Activated T-helper 1 cell treated with anti-CD3 and anti-CD28 coated beads, Interleukin-12 subunit alpha, Interleukin-12 subunit beta, Interleukin-2, Interleukin-4 antibody, amounts not matched to agents 30 ng/mL and 10 ng/mL and 1 ng/mL, durations not matched to agents 14 hours and 24 hours and 36 hours (primary cell): ENCODE results near the gene THSD4. TPM values are rescaled to one million over a fixed set of nuclear protein-coding genes. Genes with fewer than 3 reads are reported as not detected.
"Not testable (repeated sequence)": the region's sequence is repeated elsewhere in the genome, so short reads cannot be mapped to it uniquely, and the experiment has no call there.

Experiments
- DNase-seq: peaks from one replicate; pipeline ENCODE4 v3.0.0; 2021; ENCODE audit warnings: low spot score
- H3K27ac Mint-ChIP-seq: one replicate; pipeline ENCODE4 v1.8.0; 2021; ENCODE audit warnings: mild to moderate bottlenecking, mixed read lengths
- H3K27me3 Mint-ChIP-seq: one replicate; pipeline ENCODE4 v1.8.0; 2022; ENCODE audit warnings: mild to moderate bottlenecking, moderate library complexity, mixed read lengths; ENCODE audit not compliant: insufficient read depth
- H3K36me3 Mint-ChIP-seq: one replicate; pipeline ENCODE4 v1.8.0; 2021; ENCODE audit warnings: low read depth, mixed read lengths
- H3K4me1 Mint-ChIP-seq: one replicate; pipeline ENCODE4 v1.8.0; 2021; ENCODE audit warnings: low read depth, mixed read lengths
- H3K4me3 Mint-ChIP-seq: one replicate; pipeline ENCODE4 v1.8.0; 2021; ENCODE audit warnings: mild to moderate bottlenecking, moderate library complexity, mixed read lengths
- H3K9me3 Mint-ChIP-seq: one replicate; pipeline ENCODE4 v1.8.0; 2021; ENCODE audit warnings: mixed read lengths
- intact Hi-C: fragments of 100-400 bp; cut with micrococcal nuclease; formaldehyde crosslinking; loops from one replicate; pipeline ENCODE4 v1.15.1; 2024
- total RNA-seq: library from RNA; stranded (reverse); gene quantifications from 2 replicates; pipeline ENCODE4 v1.2.3, GENCODE V29; 2022

The THSD4 gene
- total RNA-seq, 1 donor from 2014 or later, result not detected

DNA sequence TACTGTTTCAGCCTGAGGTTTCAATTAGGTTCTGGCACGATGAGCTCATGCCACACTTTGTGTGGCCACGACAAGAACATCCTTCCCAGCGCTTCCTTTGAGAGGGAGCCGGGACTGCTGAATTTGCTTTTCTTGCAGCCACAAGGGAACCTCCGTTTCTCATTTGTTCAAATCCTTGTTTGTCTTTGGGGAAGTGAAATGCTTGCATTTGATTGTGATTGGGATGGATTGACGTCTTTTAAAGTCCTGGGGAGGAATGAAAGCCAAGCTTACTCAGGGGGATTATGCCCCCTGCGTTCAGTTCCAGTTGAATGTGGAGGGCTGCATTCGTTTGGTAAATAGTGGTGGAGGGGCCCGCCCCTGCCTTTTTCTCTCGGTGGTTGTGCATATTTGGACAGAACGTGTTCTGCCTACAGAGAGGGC is 277.6 kb downstream of the THSD4 start:
- Mint-ChIP-seq H3K27ac (no peak overlapping the region), H3K27me3 (peaks cover 11% of the 10 kb centered on the region), H3K4me3 (no peak overlapping the region), H3K9me3 (no peaks in the 10 kb centered on the region), H3K36me3 (no peaks in the 10 kb centered on the region), H3K4me1 (no peaks in the 10 kb centered on the region)
- intact Hi-C loops, result no loop called here
- no peak for DNase-seq

GRCh38 chr15:71393383-71393782 is 278.1 kb downstream of the THSD4 start:
- intact Hi-C loops, result no loop called here
- Mint-ChIP-seq H3K4me1 (no peaks in the 10 kb centered on the region), H3K27me3 (peaks cover 6% of the 10 kb centered on the region), H3K9me3 (no peaks in the 10 kb centered on the region), H3K4me3 (no peak overlapping the region), H3K27ac (no peak overlapping the region), H3K36me3 (no peaks in the 10 kb centered on the region)
- DNase-seq, result no peak

- H3K4me1 Mint-ChIP-seq, result no peaks in the 10 kb centered on the region
- intact Hi-C loops, result no loop called here
- no peak for DNase-seq
- no peaks in the 10 kb centered on the region for H3K36me3 Mint-ChIP-seq
- H3K27ac Mint-ChIP-seq, result no peak overlapping the region
- H3K9me3 Mint-ChIP-seq, result no peaks in the 10 kb centered on the region
- H3K27me3 Mint-ChIP-seq, result no peaks in the 10 kb centered on the region
- H3K4me3 Mint-ChIP-seq, result no peak overlapping the region
Observed at GRCh38 chr15:71396536-71397125, 281.4 kb downstream of the THSD4 start.

DNA sequence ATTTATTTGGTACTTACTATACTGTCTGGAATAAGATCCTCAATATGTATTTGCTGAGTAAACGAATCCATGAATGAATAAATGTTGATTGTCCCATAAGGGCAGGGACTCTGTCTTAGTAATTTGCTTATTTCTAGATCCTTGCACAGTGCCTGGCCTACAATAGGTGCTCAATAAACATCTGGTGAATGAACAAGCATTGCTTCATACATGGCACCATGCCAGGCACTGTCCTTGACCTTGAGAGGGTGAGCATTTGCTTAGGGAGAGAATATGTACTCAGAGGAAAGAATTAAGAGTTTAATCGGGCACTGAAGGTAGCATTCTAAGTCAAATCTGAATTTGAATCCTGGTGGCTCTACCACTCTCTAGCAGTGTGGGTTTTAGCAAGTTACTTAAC is 282.1 kb downstream of the THSD4 start:
- Mint-ChIP-seq H3K4me3 (no peak overlapping the region), H3K36me3 (no peaks in the 10 kb centered on the region), H3K27ac (no peak overlapping the region), H3K4me1 (no peaks in the 10 kb centered on the region), H3K27me3 (no peaks in the 10 kb centered on the region), H3K9me3 (no peaks in the 10 kb centered on the region)
- DNase-seq, result no peak
- intact Hi-C loops, result no loop called here

DNA sequence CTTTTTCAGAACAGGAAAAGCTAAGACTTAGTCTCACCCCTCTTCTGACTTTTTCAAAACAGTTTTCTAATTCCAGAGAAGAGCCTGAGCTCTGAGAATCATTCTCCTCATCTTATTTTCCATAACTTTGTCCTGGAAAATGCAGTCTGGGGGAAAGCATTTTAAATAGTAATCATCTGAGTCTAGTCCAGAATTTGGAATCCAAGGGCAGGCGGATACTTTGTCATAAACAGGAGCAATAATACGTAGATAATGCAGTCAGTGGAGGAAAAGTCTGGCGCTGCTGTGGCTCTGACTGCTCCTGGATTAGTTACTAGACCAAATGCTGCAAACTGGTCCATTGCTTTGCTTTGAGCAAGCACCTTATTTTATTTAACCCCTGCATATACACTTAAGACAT is 285.0 kb downstream of the THSD4 start:
- no peaks in the 10 kb centered on the region for H3K9me3 Mint-ChIP-seq
- no peaks in the 10 kb centered on the region for H3K27me3 Mint-ChIP-seq
- H3K4me3 Mint-ChIP-seq, result no peak overlapping the region
- intact Hi-C loops, result no loop called here
- no peak overlapping the region for H3K27ac Mint-ChIP-seq
- no peaks in the 10 kb centered on the region for H3K4me1 Mint-ChIP-seq
- no peak for DNase-seq
- no peaks in the 10 kb centered on the region for H3K36me3 Mint-ChIP-seq

DNA sequence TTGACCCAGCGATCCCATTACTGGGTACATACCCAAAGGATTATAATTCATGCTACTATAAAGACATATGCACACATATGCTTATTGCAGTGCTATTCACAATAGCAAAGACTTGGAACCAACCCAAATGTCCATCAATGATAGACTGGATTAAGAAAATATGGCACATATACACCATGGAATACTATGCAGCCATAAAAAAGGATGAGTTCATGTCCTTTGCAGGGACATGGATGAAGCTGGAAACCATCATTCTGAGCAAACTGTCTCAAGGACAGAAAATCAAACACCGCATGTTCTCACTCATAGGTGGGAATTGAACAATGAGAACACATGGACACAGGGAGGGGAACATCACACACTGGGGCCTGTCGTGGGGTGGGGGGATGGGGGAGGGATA is 286.5 kb downstream of the THSD4 start:
- H3K27ac Mint-ChIP-seq, H3K4me1 Mint-ChIP-seq, H3K4me3 Mint-ChIP-seq, H3K9me3 Mint-ChIP-seq, intact Hi-C loops, DNase-seq, H3K27me3 Mint-ChIP-seq, H3K36me3 Mint-ChIP-seq: not testable (repeated sequence)

GRCh38 chr15:71409541-71409940 is 294.3 kb downstream of the THSD4 start:
- H3K9me3 Mint-ChIP-seq, result no peaks in the 10 kb centered on the region
- H3K27me3 Mint-ChIP-seq, result peaks cover 6% of the 10 kb centered on the region
- no peaks in the 10 kb centered on the region for H3K4me1 Mint-ChIP-seq
- no peak overlapping the region for H3K4me3 Mint-ChIP-seq
- DNase-seq, result no peak
- intact Hi-C loops, result no loop called here
- H3K36me3 Mint-ChIP-seq, result no peaks in the 10 kb centered on the region
- H3K27ac Mint-ChIP-seq, result no peak overlapping the region

DNA sequence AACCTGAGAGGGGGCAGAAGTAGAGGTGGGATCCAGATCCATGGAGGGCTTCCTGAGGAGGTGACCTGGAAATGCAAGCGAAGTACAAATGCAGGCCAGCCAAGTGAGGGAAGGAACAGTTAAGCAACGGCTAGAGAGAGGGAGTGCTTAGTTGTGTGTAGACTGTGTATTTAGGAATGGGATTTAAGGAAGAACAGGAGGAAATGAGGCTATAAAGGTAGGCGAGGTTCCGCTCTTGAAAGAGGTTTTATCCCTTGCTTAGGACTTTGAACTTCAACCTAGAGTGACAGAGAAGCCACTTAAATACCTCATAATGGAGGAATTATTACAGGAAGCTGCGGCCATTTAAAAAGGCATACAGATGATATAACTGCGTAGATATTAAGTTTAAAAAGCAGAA is 295.1 kb downstream of the THSD4 start:
- Mint-ChIP-seq H3K36me3 (no peaks in the 10 kb centered on the region), H3K9me3 (no peaks in the 10 kb centered on the region), H3K27me3 (peaks cover 6% of the 10 kb centered on the region), H3K4me1 (no peaks in the 10 kb centered on the region), H3K4me3 (no peak overlapping the region), H3K27ac (no peak overlapping the region)
- DNase-seq, result no peak
- intact Hi-C loops, result no loop called here

- peaks cover 6% of the 10 kb centered on the region for H3K27me3 Mint-ChIP-seq
- no peaks in the 10 kb centered on the region for H3K9me3 Mint-ChIP-seq
- DNase-seq, result no peak
- no peak overlapping the region for H3K4me3 Mint-ChIP-seq
- intact Hi-C loops, result no loop called here
- no peak overlapping the region for H3K27ac Mint-ChIP-seq
- H3K36me3 Mint-ChIP-seq, result no peaks in the 10 kb centered on the region
- H3K4me1 Mint-ChIP-seq, result no peaks in the 10 kb centered on the region
Observed at GRCh38 chr15:71411538-71412482, 296.5 kb downstream of the THSD4 start.

DNA sequence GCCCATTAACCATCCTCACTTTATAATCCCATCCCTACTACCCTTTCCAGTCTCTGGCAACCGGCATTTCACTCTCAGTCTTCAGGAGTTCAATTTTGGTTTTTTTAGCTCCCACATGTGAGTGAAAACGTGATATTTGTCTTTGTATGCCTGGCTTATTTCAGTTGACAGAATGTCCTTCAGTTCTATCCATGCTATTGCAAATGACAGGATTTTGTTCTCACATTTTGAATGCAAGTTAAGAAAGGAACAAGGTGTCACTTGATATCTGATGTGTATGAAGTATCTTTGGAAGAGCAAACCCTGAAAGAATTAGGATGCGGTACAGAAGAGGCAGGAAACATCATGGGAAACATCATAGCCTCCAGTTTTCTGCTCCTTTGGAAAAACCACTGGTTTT is 298.1 kb downstream of the THSD4 start:
- Mint-ChIP-seq H3K36me3 (no peaks in the 10 kb centered on the region), H3K27me3 (peaks cover 6% of the 10 kb centered on the region), H3K9me3 (no peaks in the 10 kb centered on the region), H3K4me1 (no peaks in the 10 kb centered on the region), H3K27ac (no peak overlapping the region), H3K4me3 (no peak overlapping the region)
- no peak for DNase-seq
- intact Hi-C loops, result no loop called here

GRCh38 chr15:71414853-71415252 is 299.6 kb downstream of the THSD4 start:
- Mint-ChIP-seq H3K4me3 (no peak overlapping the region), H3K4me1 (no peaks in the 10 kb centered on the region), H3K9me3 (no peaks in the 10 kb centered on the region), H3K27me3 (peaks cover 6% of the 10 kb centered on the region), H3K27ac (no peak overlapping the region), H3K36me3 (no peaks in the 10 kb centered on the region)
- DNase-seq, result no peak
- intact Hi-C loops, result no loop called here

DNA sequence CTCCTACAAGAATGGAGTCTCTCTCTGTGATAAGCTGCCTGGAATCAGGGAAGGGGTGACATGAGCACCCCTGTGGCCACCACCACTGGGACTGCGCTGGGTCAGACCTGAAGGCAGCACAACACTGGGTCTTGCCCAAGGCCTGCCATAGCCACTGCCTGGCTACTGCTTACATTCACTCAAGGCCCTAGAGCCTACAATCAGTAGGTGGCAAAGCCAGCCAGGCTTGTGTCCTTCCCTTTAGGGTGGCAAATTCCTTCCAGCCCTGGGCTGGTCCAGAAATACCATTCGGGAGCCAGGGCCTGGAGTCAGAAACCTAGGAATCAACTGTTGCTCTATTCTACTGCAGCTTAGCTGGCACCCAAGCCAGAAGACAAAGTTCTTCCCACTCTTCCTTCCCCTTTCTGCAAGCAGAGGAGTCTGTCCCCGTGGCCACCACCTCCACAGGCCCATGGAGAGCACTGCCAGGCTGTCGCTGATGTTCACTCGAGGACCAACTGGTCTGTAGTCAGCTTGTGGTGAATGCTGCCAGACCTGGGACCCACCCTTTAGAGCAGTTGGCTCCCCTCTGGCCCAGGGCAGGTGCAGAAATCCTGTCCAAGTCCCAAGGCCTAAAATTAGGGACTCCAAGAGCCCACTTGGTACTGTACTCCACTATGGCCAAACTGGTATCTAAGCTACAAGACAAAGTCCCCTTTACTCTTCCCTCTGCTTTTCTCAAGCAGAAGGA is 307.4 kb downstream of the THSD4 start:
- Mint-ChIP-seq H3K27ac (no peak overlapping the region), H3K27me3 (peaks cover 2% of the 10 kb centered on the region), H3K4me1 (no peaks in the 10 kb centered on the region)

DNA sequence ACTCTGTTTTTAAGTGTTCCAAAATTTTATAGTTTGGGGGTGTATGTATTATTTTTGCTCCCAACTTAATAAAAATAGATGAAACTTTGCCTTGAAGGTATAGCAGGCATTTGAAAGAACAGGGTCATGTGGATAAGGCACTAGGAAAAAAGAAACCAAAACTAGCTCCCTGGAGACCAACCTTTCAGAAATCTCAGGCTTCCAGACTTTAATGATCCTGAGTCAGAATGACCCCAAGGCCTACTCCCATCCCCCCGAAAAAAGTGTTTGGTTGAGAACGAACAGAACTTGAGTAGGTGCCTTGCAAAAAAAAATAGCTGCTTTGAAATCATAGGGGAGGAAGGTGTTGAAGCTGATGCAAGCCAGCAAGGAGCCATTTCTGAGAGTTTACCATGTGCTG is 309.5 kb downstream of the THSD4 start:
- DNase-seq, result no peak
- Mint-ChIP-seq H3K4me1 (no peaks in the 10 kb centered on the region), H3K27ac (no peak overlapping the region), H3K9me3 (no peaks in the 10 kb centered on the region), H3K27me3 (peaks cover 2% of the 10 kb centered on the region), H3K4me3 (no peak overlapping the region), H3K36me3 (no peaks in the 10 kb centered on the region)
- intact Hi-C loops, result no loop called here

More for the DNA sequence above, 307.4 kb downstream of the THSD4 start:
- no peak for DNase-seq
- Mint-ChIP-seq H3K4me3 (no peak overlapping the region), H3K36me3 (no peaks in the 10 kb centered on the region), H3K9me3 (no peaks in the 10 kb centered on the region)
- intact Hi-C loops, result no loop called here
